Ishikawa (cell line): ENCODE results near the gene KIF6.

Source experiments
- CEBPB ChIP-seq: IDR thresholded peaks from 2 replicates; pipeline ENCODE4 v1.6.1; 2012
- CREB1 ChIP-seq: IDR thresholded peaks from 2 replicates; pipeline ENCODE4 v1.6.1; 2012; ENCODE audit warnings: low read depth
- EGR1 ChIP-seq: IDR thresholded peaks from 2 replicates; pipeline ENCODE4 v1.6.1; 2012
- EP300 ChIP-seq: IDR thresholded peaks from 2 replicates; pipeline ENCODE4 v1.6.1; 2012; ENCODE audit warnings: borderline replicate concordance
- FOXM1 ChIP-seq: IDR thresholded peaks from 2 replicates; pipeline ENCODE4 v1.6.1; 2012; ENCODE audit warnings: low read depth, borderline replicate concordance
- NFIC ChIP-seq: IDR thresholded peaks from 2 replicates; pipeline ENCODE4 v1.6.1; 2012
- RAD21 ChIP-seq: IDR thresholded peaks from 2 replicates; pipeline ENCODE4 v1.6.1; 2012; ENCODE audit warnings: low read depth
- TAF1 ChIP-seq: IDR thresholded peaks from 2 replicates; pipeline ENCODE4 v1.6.1; 2012; ENCODE audit warnings: low read depth, mild to moderate bottlenecking
- TCF12 ChIP-seq: IDR thresholded peaks from 2 replicates; pipeline ENCODE4 v1.6.1; 2012; ENCODE audit warnings: low read depth
- TEAD4 ChIP-seq: IDR thresholded peaks from 2 replicates; pipeline ENCODE4 v1.6.1; 2012
- USF1 ChIP-seq: IDR thresholded peaks from 2 replicates; pipeline ENCODE4 v1.6.1; 2012
- ZBTB7A ChIP-seq: IDR thresholded peaks from 2 replicates; pipeline ENCODE4 v1.6.1; 2012; ENCODE audit warnings: low read depth
- TF ChIP-seq, protein P1 (sequence below): IDR thresholded peaks from 2 replicates; pipeline ENCODE4 v1.6.1; 2012; ENCODE audit warnings: low read depth, mild to moderate bottlenecking
- TF ChIP-seq, protein P2 (sequence below): IDR thresholded peaks from 2 replicates; pipeline ENCODE4 v1.6.1; 2012

DNA sequence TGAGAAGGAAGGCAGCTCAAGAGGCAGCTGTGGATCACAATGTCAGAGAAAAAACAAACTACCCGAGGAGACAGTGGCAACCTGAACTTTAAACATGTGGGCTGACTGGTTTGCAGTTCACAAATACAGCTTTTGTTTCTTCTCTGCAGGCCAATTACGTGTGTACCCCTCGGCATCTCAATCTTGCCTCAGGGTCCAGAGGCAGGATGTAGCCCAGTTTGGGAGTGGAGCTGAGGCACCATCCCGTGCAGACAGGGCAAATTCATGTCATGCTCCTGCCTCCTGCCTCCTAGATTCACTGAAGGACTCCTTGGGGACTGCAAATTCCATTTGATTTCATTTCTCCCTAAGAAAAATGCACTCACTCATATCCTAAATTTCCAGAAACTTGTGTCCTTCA is 308.5 kb downstream of the KIF6 start:
- TF ChIP-seq, protein P1, sequence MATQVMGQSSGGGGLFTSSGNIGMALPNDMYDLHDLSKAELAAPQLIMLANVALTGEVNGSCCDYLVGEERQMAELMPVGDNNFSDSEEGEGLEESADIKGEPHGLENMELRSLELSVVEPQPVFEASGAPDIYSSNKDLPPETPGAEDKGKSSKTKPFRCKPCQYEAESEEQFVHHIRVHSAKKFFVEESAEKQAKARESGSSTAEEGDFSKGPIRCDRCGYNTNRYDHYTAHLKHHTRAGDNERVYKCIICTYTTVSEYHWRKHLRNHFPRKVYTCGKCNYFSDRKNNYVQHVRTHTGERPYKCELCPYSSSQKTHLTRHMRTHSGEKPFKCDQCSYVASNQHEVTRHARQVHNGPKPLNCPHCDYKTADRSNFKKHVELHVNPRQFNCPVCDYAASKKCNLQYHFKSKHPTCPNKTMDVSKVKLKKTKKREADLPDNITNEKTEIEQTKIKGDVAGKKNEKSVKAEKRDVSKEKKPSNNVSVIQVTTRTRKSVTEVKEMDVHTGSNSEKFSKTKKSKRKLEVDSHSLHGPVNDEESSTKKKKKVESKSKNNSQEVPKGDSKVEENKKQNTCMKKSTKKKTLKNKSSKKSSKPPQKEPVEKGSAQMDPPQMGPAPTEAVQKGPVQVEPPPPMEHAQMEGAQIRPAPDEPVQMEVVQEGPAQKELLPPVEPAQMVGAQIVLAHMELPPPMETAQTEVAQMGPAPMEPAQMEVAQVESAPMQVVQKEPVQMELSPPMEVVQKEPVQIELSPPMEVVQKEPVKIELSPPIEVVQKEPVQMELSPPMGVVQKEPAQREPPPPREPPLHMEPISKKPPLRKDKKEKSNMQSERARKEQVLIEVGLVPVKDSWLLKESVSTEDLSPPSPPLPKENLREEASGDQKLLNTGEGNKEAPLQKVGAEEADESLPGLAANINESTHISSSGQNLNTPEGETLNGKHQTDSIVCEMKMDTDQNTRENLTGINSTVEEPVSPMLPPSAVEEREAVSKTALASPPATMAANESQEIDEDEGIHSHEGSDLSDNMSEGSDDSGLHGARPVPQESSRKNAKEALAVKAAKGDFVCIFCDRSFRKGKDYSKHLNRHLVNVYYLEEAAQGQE = no peak
- TF ChIP-seq RAD21 (no peak), TCF12 (no peak), CEBPB (no peak), EGR1 (no peak), EP300 (no peak), TEAD4 (no peak), USF1 (no peak), NFIC (no peak), CREB1 (no peak), TAF1 (no peak), ZBTB7A (no peak), FOXM1 (no peak)
- TF ChIP-seq, protein P2, sequence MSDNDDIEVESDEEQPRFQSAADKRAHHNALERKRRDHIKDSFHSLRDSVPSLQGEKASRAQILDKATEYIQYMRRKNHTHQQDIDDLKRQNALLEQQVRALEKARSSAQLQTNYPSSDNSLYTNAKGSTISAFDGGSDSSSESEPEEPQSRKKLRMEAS = no peak
